ENCODE data around the gene TRRAP.

Gene TRRAP

DNA sequence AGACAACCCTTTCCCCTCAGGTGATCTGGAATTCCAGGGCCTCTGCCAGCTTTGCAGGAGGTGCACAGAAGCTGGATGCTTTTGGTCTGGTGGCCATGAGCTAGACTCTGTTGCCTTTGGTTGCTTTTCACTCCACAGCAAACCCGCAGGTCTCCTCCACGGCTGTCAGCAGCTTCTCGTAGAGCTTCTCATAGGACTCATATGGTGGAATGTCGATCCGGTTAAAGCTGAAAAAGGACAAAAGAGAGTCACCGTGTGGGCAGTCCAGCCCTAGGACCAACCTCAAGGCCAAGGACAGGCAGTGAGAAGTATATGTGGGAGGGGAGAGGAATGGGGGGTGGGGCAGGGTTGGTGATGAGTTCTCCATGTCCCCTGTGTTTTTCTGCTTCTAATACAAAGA lies 152.1 kb downstream of the TRRAP start:
- DNase-seq (ENCODE audit: low spot score), result no peak
- TF ChIP-seq, protein P1, sequence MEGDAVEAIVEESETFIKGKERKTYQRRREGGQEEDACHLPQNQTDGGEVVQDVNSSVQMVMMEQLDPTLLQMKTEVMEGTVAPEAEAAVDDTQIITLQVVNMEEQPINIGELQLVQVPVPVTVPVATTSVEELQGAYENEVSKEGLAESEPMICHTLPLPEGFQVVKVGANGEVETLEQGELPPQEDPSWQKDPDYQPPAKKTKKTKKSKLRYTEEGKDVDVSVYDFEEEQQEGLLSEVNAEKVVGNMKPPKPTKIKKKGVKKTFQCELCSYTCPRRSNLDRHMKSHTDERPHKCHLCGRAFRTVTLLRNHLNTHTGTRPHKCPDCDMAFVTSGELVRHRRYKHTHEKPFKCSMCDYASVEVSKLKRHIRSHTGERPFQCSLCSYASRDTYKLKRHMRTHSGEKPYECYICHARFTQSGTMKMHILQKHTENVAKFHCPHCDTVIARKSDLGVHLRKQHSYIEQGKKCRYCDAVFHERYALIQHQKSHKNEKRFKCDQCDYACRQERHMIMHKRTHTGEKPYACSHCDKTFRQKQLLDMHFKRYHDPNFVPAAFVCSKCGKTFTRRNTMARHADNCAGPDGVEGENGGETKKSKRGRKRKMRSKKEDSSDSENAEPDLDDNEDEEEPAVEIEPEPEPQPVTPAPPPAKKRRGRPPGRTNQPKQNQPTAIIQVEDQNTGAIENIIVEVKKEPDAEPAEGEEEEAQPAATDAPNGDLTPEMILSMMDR (IDR thresholded peaks at IDR 0.05; ENCODE audit: extremely low read depth, missing control alignments), result no peak

DNA sequence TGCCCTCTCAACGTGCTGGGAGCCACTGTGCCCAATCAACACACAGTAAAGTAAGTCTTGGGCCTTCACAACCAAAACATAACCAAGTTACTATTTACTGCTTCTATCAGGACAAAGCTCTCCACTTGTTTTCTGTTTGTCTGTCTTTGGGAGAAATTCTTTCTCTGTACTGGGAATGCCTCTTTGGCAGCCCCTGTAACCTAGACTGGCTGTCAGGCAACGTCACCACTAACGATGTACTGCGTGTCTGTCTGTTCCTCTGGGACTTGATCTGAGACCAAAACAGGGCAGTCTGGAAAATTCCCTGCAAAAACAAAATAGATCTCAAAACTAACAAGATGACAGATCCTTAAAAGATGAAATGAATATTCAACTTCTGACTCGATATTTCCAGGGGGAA lies 152.6 kb downstream of the TRRAP start:
- DNase-seq (ENCODE audit: low spot score), result no peak
- TF ChIP-seq, protein P1 (IDR thresholded peaks at IDR 0.05; ENCODE audit: extremely low read depth, missing control alignments), result no peak

DNA sequence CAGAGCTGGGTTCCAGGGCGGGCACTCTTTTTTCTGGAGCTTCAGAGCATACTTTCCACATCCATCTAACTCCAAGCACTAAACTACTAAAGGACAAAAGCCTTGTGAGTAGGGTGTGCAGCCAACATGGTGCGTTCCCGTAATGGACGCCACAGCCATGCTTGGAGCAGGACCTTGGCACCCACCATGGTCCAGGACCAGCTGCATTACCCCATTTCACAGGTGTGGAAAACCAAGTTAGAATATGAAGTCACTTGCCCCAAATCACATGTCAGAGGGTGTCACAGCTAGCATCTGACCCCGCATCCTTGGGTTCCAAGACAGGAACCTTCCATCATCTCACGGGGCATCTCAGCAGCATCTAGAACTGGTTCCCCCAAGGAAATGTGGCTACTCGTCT lies 153.2 kb downstream of the TRRAP start:
- TF ChIP-seq, protein P1 (IDR thresholded peaks at IDR 0.05; ENCODE audit: extremely low read depth, missing control alignments), result no peak
- DNase-seq (ENCODE audit: low spot score), result no peak

DNA sequence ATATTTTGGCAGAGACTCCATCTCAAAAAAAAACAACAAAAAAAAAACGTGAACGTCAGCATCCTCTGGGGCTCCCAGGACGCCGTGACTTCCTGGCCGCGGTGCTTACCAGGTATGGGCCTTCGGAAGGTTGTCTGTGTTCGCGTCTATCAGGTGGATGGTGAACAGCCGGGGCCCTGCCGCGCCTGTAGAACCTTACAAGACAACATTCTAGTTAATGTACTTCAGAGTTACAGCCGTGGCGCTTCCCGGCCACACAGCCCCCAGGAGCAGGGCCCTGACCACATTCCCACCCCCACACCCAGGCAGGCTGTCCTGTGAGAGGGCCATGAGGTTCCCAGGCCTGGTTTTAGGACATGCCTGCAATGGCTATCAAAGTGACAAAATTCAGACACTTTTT lies 154.6 kb downstream of the TRRAP start:
- TF ChIP-seq, protein P1 (IDR thresholded peaks at IDR 0.05; ENCODE audit: extremely low read depth, missing control alignments), result no peak
- no peak for DNase-seq (ENCODE audit: low spot score)

DNA sequence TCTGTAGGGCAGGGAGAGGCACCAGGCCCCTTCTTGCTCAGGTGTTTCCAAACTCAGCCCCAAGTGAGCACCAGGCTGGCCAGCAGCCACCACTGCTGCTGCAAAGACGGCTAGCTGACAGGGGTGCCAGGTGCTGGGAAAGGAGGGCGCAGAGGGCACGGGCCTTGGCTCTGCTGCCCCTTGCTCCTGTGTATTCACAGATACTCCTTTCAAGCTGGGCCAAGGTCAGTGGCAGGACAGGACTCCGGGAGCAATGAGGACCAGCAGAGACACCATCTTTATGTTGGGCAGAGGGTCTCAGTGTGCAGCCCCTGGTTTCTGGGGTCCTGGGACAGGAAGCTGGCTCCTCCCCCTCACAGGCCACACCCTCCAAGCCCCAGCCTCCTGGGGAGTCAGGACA lies 155.4 kb downstream of the TRRAP start:
- TF ChIP-seq, protein P1 (IDR thresholded peaks at IDR 0.05; ENCODE audit: extremely low read depth, missing control alignments), result no peak

DNA sequence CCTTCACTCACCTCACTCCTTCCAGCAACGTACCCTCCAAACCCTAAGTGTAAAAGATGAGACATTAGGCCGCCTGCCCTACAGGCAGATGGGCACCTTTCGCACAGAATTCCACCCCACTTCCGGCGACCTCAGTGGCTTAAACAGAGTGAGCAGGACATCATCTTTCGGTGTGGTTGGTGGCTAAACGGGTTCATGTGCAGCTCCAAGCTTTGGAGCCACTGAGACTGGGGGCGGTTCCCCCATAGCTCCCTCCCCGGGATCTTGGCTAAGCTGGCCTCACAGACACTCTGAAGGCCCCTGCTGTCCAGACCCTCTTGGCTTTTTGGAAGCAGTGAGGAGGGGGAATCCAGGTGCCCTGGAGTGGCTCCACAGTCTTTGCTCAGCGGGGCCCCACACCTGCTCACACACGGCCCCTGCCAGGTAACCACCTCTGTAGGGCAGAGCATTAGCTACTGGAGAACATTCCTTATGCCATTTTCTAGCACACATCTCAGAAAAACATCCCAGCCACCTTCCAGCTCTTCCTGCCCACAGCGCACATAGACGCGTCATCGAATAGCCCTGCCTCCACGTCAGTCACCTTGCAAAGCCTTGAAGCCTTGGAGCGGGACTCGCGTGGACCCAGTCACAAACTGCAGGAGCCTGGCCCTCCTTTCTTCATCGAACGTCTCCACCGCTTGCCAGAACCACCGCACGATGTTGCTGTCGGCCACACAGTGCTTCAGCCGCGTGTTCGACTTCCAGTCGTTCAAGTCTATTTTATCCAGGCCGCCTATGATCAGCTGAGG lies 156.8 kb downstream of the TRRAP start:
- DNase-seq (ENCODE audit: low spot score), result no peak
- TF ChIP-seq, protein P1 (IDR thresholded peaks at IDR 0.05; ENCODE audit: extremely low read depth, missing control alignments), result no peak

More for the DNA sequence above, 155.4 kb downstream of the TRRAP start:
- DNase-seq (ENCODE audit: low spot score), result no peak

DNA sequence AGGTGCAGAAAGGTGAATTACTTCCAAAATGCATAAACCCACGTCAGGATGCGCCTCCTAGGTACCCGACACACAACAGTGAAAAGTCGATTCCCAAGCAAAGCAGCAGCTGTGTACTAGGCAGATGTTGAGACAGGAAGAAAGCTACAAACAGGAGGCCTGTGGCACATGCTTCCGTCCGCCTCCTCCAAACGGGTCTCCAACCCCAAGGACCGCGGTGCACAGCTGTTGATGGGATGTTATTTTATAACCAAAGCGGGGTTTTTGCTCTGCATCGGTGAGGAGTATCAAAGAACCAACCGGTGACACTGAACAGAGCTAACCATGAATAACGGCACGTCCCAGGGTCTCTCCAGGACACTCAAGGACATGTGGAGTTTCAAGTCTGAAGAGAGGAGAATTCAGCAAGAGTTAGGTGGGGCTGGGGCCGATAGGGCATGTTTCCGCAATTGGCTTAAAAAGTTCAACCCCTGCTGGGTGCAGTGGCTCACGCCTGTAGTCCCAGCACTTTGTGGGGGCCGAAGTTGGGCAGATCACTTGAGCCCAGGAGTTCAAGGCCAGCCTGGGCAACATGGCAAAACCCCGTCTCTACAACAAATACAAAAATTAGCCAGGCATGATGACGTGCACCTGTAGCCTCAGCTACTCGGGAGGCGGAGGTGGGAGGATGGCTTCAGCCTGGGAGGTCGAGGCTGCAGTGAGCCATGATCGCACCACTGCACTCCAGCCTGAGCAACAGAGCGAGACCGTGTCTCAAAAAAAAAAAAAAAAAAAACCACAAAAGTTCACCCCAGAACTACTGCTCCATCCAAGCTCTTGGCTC lies 157.6 kb downstream of the TRRAP start:
- DNase-seq (ENCODE audit: low spot score), result no peak
- TF ChIP-seq, protein P1 (IDR thresholded peaks at IDR 0.05; ENCODE audit: extremely low read depth, missing control alignments), result no peak
